Islet of Langerhans (tissue), 1 donor: ENCODE data around the gene TMEM184A.
A peak's percentile ranks its signal among the peaks of the same experiment; 100 is the strongest.

Source experiments
- FAIRE-seq: peaks from one replicate; lab custom pipeline; 2011; peaks lifted over from hg19 to GRCh38; lab: Jason Lieb, UNC

TMEM184A gene

DNA sequence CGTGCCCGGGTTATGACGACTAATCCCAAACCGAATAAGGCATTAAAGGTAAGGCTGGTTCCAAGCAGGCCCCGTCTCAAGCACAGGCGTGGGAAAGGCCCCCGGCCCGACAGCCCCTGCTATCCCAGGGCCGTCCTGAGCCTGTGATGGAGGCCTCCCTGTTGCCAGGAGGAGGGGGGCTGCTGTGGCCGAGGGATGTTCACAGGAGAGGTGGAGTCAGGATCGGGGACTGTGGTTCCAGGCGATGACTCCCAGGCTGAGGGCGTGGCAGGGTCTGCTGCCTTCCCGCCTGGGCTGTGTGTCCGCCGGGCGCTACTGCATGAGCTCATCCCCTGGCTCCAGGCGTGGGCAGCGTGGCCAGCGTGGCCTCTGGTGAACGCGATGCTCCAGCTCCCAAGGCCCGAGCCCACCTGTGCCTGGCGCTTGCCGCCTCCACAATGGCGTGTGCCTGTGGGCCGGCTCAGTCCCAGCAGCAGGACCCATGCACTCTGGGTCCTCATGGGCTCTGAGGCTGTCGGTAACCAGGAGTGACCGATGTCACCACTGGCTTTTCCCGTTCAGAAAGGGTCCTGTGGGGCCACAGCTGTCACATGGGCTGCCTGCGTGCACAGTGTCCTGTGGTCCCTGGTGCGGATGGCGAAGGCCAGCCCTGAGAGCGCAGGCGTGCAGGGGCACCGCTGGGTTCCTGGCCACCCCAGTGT, 16.7 kb downstream of the TMEM184A start:
- no peak for FAIRE-seq

DNA sequence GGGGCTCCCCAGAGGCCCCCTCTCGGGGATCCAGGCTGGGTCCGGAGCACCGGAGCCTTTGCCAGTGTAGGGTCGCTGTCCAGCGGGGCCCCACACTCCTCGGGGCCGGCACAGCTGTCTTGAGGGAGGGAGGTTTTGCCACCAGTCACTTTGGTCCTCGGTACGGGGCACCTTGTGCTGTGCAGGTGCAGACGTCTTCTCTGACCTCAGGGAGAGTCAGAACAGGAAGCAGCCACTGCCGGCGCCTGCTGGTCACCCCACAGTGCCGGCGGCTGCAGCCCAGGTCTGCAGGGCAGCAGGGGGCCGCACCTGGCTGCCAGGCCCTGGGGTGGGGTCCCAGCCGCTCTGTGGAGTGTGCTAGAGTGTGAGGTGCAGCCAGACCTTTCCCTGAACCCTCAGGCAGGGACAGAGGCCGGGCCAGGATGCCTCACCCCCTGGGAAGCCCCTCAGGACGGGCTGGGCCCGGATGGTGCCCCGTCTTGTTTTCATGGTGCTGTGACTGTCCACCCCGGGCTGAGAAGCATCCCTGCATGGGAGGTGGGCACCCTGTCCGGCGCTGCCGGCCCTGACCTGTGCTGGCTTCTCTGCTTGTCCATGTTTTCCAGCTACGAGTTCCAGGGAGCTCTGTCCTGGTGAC, 17.3 kb downstream of the TMEM184A start:
- no peak for FAIRE-seq

DNA sequence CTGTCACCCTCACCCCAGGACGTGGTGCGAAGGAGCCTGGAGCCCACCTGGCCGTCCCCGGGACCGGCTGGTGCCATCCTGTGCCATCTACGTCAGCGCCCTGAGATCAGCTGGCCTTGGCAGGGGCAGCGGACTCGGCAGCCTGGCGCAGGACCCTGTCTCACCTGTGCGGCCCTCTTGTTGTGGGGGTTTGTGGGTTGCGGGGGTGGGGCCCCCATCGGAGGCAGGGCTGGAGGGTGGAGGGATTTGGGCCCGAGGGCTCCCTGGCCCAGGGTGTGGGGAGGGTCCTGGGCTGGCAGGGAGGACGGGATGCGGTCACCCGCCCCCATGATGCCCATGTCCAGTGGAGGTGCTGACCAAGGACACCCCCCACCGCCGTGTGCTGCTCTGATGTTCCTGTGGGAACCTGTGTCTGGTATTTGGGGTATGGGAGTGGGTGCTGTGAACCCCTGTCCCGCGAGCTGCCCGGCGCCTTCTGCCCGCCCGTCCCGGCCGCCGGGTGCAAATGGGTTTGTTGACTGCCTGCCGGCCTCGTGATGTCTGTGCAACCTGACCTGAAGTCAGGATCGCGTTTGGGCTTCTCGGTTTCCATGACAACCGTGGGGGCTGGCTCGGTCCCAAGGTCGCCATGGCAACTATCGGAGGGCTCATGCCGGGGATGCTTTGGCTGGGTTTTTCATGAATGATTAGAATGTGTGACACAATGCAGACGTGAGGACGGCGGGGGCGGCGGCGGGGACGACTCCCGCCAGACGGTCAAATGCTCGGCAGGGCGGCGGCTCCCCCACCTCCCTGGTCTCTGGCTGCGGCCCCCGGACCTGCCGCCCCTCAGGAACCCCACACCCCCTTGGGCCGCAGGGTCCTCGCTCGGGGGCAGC, 18.2 kb downstream of the TMEM184A start:
- no peak for FAIRE-seq

DNA sequence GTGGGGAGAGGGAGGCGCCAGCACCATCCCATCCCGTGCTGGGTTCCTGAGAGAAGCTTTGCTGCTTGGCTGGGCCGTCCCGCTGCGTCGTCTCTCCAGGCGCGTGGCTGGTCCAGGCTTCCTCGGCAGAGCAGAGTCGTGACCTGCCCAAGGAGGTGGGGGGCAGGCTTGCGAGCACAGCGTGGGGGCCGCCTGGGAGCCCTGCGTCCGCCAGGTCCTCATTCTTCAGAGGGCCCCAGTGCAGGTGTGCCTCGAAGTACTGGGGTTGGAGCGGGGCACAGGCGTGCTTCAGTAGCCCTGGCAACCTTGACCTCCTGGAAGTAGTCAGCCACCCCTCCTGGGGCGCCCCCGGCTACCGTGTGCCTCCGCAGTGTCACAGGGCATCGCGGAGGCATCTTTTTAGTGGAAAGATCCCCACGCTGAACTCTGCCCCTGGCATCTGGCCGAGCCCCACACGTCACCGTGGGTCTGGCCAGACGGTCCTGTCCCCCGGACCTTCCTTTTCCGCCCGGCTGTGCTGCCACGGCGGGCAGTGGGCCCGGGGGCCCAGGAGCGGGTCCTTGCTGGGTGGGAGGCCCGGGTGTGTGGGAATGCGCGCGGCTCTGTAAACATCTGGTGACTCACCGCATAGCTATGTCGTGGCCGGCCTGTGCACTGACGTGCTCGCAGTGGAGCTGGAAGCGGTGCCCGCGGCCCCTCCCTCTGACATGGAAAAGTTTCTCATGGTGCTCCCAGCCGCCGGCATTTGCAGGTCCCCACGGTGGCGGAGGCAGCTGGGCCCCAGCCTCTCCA, 19.1 kb downstream of the TMEM184A start:
- no peak for FAIRE-seq

DNA sequence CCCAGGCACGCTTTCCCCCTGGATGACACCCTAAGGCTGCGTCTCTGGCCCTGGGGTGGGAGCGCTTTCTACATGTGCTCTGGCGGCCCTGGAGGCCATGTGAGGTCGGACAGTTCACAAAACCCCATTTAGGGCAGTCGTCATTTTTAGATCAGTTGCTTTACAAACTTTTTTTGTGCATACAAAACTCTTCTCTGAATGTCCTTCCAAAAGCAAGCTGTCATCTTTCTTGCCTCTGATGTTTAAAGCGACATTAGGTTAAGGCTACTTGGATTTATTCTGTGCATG, 19.6 kb downstream of the TMEM184A start:
- no peak for FAIRE-seq

DNA sequence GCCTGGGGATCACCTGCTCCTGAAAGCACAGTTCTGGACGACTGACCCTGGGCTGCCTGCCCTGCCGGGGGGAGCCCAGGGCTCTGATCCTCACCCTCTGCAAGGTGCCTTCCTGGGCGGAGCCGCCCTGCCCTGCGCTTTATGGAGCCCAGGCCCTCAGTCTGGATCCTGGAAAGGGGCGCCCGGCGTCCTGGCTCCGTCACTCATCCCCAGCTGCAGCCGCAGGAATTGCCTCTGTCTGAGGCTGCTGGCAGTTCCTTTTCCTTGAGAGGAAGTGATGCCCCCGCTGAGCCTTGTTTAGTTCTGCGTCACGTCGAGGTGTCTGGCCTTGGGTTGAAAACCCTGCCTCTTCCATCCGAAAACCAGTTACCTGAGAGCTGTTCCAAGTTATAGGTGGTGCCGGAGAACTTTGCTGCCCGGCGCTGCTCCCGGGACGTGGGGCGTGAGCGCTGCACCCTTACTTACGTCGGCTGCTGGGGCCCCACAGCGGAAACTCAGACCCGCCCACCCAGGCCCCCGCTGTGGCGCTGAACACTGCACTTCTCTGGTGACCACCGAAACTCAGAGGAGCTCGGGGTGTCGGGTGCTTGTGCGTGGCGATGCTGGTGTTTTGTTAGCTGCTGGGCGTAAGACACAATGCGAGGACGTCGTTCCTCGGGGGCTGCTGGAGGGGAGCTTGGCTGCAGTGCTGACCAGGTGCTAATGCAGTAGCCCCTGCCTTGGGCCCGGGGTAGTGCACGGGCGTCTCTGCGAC, 20.1 kb downstream of the TMEM184A start:
- no peak for FAIRE-seq

DNA sequence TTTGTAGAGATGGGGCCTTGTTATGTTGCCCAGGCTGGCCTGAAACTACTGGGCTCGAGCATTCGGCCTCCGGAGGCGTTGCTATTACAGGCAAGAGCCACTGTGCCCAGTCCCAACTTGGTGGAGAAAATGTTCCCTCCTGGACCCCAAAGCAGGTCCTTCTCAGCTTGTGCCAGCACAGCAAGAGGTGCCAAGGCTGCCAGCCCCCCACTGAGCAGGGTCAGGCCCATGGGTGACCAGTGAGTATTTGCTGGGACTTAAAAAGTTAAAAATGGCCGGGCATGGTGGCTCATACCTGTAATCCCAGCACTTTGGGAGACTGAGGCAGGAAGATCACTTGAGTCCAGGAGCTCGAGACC, 20.9 kb downstream of the TMEM184A start:
- FAIRE-seq: no peak

DNA sequence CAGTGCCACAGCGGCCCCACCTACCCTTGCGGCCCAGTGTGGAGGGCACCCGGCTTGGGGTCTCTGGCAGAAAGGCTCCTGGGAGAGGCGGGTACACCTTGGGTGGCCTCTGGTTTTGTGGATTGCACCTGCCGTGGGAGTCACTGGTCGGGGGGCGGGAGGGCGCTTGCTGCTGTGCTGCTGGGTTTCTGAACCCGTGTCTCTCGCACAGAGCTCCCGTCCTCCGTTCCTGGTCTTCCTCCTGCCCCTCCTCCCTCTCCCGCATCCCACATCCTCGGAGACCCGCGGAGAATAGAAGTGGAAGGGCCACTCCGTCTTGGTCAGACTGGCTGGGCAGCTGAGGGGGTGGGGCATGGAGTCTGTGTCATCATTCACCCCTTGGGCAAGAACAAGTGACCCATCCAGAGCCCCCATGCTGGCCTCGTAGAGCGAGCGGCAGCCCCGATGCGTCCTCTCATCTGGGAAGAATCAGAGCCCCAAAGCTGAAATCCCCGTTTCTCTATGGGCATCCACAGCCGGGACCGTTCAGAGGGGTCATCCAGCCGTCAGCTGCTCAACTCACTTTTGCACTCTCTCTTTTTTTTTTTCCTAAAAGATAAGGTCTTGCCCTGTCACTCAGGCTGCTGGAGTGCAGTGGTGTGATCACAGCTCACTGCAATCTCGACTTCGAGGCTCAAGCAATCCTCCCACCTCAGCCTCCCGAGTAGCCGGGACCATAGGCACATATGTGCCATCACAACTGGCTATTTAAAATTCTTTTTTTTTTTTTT, 21.5 kb downstream of the TMEM184A start:
- no peak for FAIRE-seq

DNA sequence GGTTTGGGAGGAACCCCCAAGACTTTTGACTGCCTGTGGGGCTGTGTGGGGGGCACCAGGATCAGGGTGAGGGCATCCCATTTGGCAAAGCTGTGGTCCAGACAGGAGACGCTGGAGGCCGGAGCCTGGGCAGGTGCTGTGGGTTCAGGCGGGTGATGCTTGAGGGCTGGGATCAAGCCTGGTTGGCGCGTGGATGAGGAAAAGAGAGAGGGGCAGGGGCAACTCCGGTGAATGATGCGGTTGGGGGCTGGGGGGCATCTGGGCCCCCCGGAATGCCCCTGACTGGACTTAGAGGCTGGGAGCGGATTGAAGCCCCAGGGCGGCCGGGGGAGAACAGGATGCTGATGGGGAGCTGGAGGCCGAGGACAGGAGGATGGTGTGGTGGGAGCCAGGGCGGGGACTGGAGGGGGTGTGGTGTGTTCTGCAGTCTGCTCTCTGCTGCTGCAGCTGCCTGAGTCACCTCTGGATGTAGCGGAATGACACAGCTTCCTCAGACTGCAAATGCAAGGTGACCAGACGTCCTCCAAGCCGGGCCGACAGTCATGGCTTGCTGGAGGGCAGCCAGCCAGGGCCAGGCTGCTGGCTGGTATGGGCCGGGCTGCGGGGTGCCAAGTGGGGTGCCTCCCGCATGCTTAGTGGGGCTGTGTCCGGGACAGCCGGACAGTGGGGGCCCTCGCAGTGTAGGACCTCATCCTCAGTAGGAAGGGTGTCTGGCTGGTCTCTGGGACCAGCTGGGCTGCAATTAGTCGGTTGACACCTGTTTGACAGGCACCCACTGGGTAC, 22.3 kb downstream of the TMEM184A start:
- FAIRE-seq: no peak

DNA sequence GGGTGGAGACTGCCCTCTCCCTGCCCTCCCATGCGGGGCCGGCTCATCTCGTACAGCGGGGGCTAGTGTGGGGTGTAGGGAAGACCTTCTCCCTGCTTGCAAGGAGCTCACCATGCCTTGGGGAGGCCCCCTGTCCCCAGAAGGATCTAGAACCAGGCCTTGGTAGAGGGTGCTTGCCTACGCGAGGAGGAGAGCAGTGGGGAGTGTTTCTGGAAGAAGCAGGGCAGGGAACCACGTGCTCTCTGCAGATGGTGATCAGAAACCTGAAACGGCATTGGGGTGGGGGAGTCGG, 22.8 kb downstream of the TMEM184A start:
- FAIRE-seq: no peak

DNA sequence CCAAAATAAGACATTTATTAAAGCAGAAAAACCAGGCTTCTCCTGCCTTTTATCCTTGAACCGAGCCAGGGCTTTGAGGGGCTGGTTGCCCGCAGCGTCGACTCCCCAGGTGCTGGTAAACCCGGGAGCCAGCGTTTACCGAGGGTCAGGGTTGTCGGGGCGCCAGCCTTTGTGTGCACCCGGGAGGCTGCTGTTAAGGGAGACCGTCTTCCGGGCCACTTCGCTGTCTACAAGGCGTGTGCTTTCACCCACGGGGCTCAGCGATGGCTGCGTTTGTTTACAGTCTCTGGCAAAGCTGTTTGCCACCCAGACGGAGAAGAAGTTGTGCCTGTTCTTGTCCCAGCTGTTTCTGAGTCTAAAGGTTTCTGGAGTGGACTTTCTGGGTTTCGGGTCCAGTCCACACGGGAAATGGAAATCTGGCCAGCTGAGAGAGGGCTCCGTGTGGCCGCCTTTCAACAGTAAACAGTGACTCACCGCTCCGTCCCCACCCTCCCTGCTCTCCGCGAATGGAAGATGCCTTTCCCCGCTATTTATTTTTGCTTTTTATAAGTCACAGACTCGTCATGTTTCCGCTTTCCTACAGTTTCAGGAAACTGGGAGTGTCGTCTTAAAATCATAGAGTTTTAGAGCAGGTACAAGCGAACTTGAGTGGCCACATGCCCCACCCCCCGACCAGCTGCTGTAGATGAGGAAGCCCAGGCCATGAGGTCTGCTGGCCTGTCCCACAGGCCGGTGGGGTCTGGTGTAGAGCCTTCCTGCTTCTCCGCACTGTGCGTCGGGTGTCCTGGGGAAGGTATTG, 23.4 kb downstream of the TMEM184A start:
- peak; percentile 94 for FAIRE-seq

DNA sequence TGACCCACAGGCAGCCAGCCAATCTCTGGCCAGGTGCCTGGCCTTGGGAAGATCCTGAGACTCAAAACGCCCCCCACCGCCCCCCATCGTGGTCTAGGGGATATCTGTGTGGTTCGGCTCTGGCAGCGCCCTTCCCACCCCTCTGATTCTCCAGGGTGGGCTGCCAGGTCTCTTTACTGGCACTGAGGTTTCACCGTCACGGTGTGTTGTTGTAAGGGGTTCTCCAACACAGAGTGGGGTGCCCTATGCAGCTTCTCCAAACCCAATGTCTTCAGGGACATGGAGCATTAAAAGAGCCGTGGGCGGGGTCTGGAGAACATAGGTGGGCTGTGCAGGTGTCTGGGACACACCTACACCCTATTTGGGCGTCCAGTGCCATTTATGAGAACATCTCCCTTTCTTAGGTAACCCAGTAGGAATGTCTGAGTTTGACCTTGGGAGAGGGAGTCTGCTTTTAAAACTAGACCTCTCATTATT, 24.0 kb downstream of the TMEM184A start:
- no peak for FAIRE-seq

DNA sequence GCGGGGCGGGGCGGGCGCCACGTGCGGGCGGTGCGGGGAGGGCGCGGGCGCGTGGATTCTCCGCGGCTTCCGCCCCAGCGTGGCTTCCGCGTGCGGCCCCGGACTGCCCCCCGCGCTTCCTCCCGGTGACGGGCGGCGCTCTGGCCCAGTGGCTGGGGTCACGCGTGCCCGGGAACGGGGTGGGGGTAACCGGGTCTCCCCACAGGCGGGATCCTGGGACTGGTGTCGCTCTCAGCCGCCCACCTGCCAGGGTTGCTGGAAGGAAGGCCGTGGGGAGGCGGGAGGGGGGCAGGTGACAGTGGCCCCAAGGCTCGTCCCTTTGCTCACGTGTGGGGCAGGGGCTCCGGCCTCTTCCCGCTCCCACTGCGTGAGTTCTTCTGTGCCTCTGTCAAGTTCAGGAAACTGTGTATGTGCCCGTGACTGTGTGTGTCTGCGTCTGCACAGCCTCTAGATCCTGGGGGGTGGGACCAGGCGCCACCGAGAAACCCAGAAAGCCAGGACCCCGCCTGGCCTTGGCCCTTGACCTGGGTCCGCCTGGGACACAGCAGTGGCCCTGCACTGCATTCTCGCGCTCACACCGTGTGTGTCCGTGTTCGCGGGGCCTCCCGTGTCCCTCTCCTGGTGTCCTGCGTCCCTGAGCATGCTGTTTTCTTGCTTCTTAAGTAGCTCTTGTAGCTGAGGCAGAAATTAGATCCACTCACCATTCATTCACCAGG, 24.6 kb downstream of the TMEM184A start:
- no peak for FAIRE-seq

DNA sequence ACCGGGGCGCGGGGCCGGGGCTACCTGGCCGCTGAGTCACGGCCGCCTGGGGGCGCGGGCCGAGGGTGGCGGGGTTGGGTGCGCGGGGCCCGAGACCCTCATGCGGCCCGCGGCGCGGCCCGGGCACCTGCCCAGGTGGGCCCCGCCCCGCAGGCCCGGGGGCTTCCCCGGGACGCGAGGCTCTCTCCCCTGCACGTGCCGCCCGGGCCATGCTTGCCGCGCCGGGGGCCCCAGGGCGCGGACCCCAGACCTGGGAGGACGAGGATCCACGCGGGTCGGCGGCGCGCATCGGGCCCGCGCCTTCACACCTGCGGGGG, 25.1 kb downstream of the TMEM184A start:
- no peak for FAIRE-seq

DNA sequence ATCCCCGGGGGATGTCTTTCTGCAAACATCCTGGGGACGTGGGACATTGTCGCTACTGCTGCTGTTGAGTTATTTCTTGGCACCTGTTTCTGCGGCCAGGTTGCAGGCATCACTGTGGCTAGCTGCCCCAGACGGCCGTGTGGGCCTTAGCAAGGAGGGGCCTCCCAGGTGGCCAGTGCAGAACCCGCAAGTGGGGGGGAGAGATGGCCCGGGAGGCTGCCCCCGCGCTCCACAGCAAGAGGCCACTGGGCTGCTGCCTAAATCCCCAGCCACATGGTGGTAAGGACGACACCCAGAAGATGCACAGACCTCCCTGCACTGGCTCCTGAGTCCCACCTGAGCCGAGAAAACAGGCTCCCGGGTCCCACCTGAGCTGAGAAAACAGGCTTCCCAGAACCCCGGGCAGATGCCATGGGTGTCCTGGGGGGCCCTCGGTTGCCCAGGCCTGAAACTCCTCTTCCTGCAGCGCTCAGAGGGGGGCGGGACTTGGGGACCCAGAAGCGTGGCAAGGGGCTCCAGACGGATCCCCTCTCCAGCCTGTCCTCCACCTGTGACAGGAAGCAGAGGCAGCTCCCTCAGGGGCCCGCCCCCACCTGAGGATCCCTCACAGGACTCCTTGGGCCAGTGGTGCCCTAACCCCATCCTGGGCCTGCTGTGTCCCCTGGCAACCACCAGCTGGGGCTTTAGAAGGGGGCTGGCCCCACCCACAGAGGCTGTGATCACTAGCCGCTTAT, 26.5 kb downstream of the TMEM184A start:
- FAIRE-seq: no peak

DNA sequence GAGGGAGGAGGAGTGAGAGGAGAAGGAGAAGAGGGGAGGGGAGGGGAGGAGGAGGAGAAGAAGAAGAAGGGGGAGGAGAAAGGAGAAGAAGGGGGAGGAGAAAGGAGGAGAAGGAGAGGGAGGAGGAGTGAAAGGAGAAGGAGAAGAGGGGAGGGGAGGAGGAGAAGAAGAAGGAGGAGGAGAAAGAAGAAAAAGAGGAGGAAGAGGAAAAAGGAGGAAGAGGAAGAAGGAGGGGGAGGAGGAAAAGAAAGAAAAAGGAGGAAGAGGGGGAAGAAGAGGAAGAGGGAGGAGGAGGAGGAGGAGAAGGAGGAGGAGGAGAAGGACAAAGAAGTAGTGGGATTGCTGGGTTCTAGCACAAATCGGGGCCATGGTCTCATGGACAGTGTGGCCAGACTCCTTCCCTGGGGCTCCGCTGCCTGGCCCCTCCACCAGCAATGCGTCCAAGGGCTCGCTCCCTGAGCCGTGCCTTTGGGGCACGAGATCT, 29.7 kb downstream of the TMEM184A start:
- no peak for FAIRE-seq

DNA sequence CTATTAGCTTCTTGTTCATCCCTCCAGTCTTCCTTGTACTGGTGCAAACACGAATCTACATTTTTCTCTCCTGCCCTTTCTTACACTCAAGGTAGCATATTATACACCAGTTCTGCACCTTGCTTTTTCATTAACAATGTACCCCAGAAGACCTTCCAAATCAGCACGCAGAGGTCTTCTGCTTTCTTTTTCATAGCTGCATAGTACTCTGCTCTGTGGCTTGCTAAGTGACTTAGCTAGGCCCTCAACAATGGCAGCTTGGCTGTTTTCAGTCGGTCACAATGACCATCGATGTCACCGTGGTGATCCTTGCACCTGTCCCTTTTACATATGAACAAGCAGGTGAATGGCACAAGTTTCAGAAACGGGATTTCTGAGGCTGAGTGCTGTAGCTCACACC, 30.6 kb downstream of the TMEM184A start:
- FAIRE-seq: no peak

DNA sequence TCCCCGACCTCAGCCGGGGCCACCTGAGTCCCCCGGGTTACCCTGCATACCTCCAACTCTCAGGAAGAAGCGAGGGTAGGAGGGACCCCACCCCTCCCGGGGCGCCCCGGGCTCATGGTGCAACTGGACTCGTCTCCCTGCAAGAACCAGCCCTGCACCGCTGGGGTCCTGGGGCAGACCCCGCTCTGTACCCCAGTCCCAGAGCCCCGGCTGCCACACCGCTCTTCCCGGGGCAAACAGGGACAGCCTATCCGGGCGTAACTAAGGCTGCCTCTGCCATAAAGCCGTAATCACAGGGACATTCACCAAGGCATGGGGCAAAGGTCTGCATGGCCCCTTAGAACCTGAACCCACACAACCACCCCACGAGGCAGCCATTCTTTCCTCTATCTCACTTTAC, 32.2 kb downstream of the TMEM184A start:
- no peak for FAIRE-seq
